Stimulated activated CD8-positive, alpha-beta memory T cell treated with anti-CD3 and anti-CD28 coated beads, Interleukin-7, amount 100 ng/mL, for 24 hours (primary cell): ENCODE data around the gene NAT8L.
A peak's percentile ranks its signal among the peaks of the same experiment; 100 is the strongest.
"Not testable (repeated sequence)": the region's sequence is repeated elsewhere in the genome, so short reads cannot be mapped to it uniquely, and the experiment has no call there.

Experiments used
- DNase-seq: peaks from one replicate; pipeline ENCODE4 v3.0.0-alpha.2; 2020; ENCODE audit warnings: low read depth

NAT8L gene, protein sequence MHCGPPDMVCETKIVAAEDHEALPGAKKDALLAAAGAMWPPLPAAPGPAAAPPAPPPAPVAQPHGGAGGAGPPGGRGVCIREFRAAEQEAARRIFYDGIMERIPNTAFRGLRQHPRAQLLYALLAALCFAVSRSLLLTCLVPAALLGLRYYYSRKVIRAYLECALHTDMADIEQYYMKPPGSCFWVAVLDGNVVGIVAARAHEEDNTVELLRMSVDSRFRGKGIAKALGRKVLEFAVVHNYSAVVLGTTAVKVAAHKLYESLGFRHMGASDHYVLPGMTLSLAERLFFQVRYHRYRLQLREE

GRCh38 chr4:2059046-2059725 is at the start of gene NAT8L:
NAT8L (plus strand) TSS chr4:2059327; CDS start chr4:2059512, 185 bp downstream.
- DNase-seq = no peak

DNA sequence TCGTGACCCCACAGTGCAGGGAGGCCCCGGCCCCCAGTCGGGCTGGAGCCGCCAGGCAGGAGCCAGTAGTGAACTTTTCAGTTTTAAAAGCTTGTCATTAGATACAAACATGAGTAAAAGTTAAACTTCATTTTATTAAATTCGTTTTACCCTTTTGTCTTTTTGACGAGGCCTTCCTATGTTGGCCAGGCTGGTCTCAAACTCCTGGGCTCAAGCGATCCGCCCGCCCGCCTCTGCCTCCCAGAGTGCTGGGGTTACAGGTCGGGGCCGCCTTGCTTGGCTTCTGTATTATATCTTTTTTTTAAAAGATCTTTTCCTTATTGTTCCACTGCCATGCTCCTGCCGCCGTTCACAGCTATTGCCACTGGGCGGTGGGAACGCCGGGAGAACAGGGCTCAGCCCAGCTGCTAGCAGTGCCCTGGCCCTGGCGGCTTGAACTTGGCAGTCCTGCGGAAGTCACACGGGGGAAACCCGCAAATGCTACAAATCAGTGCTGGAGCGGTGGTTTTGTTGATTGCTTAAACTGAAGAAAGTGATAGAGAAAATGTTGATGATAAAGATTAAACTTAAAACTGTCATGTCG is 49.4 kb upstream of the NAT8L start:
- peak; percentile 16 for DNase-seq

GRCh38 chr4:2011583-2011982 is 47.5 kb upstream of the NAT8L start:
- no peak for DNase-seq

GRCh38 chr4:2015008-2015407 is 44.1 kb upstream of the NAT8L start:
- no peak for DNase-seq

DNA sequence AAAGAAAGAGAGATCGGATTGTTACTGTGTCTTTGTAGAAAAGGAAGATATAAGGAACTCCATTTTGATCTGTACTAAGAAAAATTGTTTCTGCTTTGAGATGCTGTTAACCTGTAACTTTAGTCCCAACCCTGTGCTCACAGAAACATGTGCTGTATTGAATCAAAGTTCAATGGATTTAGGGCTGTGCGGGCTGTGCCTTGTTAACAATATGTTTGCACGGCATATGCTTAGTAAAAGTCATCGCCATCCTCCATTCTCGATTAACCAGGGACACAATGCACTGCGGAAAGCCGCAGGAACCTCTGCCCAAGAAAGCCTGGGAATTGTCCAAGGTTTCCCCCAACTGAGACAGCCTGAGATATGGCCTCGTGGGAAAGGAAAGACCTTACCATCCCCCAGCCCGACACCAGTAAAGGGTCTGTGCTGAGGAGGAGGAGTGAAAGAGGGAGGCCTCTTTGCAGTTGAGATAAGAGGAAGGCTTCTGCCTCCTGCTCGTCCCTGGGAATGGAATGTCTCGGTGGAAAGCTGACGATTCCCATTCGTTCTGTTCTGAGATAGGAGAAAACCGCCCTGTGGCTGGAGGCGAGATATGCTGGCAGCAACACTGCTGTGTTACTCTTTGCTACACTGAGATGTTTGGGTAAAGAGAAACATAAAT is 37.6 kb upstream of the NAT8L start:
- DNase-seq = not testable (repeated sequence)

- DNase-seq = no peak
Measured at GRCh38 chr4:2024683-2025082, 34.4 kb upstream of the NAT8L start.

- DNase-seq = no peak
Measured at GRCh38 chr4:2025817-2026216, 33.3 kb upstream of the NAT8L start.

- not testable (repeated sequence) for DNase-seq
Measured at GRCh38 chr4:2027120-2027519, 32.0 kb upstream of the NAT8L start.

DNA sequence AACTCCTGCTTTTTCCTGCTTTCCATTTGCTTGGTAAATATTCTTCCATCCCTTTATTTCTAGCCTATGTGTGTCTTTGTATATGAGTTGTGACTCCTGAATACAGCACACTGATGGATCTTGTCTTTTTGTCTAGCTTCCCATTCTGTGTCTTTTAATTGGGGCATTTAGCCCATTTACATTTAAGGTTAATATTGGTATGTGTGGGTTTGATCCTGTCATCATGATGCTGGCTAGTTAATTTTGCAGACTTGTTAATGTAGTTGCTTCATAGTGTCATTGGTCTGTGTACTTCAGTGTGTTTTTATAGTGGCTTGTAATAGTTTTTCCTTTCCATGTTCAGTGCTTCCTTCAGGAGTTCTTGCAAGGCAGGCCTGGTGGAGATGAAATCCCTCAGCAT is 28.0 kb upstream of the NAT8L start:
- DNase-seq = not testable (repeated sequence)

DNA sequence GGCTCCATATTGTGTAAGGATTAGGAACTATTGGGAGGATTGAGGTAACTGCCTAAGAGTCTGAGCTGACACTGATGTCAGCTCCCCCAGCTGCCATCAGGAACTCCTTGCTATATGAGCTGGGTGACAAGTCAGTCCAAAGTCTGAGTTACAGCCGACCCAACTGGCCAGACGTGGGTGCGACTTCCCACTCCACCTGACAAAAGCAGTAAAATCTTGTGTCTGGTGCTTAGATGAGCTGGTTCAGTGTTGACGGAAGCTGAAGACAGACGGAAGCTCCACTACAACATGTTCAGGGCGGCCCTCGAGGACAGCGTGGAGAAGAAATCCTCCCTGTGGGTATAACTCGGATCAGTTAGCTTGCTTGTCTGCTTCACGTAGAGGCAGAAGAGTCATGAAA is 22.8 kb upstream of the NAT8L start:
- no peak for DNase-seq

- no peak for DNase-seq
Measured at GRCh38 chr4:2036866-2037265, 22.3 kb upstream of the NAT8L start.

DNA sequence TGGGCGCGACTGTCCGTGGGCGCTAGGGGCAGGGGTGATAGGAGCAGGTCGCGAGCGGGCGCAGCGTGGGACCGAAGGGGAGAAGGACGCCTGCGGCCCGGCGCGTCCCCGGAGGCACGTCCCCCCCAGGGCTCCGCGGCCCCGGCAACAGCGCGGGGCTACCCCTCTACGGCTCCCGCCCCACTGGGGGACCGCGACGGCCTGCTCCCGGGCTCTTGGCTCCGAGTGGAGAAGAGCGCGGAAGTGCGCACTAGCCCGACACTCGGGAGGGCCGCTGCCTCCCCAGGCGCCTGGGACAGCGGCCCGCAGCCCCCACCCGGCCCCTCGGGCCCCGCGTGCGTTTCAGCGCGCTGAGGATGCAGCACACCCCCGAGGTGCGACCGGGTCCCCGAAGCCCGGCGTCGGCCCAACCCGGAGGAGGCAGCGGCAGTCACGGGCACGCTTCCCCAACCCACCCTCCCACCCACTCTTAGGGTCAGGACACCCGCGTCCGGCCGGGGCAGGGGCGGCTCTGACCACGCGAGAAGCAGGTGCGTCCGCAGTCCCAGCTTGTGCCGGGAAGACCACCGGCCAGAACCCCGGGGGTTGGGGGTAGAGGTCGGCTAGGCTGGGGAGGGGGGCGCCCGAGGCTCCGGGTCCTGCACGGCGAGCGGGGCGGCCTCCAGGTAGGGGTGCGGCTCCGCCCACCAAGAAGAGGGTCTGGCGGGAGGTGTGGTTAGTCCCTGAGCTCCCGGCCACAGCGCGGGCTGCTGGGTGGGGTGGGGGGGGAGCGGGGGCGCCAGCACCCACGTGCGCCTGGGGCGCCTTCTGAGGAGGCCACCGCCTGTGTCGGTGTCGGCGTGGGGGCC is 18.5 kb upstream of the NAT8L start:
- DNase-seq = no peak

DNA sequence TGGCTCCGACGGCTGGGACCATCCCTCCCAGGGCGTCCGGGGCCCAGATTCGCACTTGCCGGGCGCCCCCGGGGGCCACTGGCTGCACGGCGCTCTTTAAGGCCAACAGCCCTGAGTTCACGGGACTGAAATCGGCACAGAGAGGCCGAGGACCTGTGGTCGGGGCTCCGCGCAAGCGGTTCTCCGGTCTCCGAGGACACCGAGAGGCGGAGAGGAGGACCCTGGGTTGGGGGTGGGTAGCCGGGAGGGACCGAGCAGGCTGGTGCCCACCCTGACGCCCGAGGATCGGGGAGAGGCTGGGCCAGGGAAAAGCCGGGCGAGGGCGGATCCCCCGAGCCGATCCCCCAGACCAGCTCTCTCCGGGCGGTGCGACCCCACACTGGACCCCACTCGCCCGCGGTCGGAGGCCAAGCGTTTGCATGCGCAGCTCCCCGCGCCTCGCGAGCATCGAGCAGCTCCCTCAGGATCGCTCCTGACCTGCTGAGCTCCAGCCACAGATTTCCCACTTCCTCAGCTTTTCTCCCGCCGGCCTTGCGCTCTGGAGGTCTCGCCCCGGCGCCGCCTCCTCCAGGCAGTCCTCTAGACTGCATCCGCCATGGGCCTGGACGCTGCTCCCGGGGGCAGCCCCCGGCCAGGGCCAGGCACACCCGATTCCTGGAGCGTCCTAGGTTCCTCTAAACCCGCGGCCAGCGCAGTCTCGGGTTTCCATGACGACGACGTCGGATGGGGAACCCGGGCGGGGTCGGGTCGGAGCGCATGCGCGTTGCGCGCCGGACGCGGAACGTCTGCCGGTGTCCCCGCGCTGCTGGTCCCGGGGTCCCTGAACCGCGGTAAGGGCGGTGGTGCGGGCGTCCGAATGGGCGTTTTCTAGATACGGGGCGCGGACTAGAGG is 17.6 kb upstream of the NAT8L start:
- DNase-seq = peak; percentile 76

- no peak for DNase-seq
Measured at GRCh38 chr4:2042204-2042946, 16.8 kb upstream of the NAT8L start.

DNA sequence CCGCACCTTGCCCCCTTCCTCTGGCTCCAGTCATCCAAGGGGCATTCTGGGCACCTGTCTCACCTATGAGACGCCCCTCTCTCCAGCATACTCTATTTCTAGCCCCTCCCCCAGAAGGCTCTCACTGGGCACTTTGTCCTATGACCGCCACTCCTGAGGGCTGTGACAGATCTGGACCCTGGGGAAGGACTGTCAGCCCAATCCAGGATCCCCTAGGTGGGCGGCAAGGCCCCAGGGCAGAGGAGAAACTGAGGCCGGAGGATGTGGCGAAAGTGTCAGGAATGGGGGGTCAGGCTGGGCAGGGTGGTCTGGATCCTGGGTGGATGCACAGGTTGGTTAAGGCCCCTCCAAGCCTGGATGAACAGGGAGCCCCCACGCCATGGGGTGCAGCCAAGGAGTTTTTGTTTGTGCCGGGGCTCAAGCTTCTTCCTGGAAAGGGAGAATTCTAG is 16.2 kb upstream of the NAT8L start:
- DNase-seq = no peak

DNA sequence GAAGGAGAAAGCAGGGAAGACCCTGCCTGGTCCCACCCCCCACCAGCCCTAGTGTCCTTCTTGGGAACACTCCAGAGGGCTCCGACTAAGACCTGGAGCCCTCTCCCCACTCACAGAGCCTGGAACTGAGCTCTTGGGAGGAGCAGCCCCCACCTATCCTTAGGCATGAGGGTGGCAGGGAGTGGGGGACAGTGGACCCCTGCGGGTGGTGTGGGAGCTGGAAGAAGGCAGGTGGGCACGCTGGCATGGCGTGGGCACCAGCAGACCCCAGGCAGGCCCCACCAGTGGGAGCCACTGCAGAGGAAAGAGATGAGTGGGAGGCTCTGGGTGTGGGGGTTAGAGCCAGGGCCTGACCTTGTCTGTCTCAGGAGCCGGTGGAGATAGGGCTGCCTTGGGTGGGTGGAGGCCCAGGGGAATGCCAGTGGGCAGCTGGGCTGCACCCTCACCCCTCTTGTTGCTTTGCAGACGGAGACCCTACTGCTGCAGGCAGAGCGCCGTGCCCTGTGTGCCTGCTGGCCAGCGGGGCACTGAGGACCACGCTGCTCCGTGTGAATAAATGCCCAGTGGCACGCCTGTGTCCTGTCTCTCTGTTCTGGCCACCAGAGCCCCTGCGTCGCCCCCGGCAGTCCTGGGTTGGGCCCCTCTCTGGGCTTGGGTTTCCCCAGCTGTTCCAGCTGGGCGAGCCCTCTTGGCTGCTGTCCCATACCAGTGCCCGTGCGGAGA is 15.6 kb upstream of the NAT8L start:
- no peak for DNase-seq

- no peak for DNase-seq
Measured at GRCh38 chr4:2044119-2044485, 15.0 kb upstream of the NAT8L start.

DNA sequence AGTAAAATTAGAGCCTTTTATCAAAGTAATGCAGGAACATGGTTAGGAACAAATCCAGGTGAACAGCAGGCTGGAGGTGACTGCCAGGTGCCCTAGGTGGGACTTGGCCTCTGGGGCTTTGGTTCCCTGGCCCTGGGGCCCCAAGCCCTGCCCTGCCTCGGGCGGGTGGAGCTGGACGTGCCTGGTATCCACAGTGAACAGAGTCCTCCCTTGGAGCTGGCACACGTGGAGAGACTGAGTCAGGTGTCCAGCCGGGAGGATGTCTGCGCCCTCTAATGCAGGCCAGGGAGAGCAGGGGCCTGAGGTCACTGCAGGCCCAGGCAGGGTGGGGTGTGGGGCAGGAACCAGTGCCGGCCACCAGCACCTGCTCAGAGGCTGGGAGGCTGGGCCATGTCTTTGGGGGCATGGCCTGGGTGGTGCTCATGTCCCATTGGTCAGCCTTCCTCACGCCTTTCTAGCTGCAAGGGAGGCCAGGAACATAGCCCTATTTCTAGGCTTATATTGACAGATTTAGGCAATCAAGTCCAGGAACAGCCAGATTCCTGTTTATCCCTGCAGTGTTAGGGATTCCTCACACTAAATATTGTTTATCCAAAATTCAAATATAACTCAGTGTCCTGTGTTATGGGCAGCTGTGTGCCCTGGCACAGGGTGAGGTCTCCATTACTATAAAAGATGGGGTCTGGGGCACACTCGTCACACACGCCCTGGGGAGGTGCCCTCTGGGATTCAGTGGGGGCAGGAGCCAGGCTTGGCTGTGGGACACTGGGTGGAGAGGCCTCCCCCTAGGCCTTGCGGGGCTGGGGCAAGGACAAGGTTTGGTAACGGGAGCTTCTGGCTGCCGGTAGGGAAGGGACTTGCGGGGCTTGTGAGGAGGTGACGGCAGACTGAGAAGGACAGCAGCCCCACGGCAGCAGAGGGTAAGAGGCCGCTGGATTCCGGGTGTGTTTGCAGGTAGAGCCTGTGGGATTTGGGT is 14.3 kb upstream of the NAT8L start:
- no peak for DNase-seq
